ENCODE results near the gene FOXP1.

The FOXP1 gene

DNA sequence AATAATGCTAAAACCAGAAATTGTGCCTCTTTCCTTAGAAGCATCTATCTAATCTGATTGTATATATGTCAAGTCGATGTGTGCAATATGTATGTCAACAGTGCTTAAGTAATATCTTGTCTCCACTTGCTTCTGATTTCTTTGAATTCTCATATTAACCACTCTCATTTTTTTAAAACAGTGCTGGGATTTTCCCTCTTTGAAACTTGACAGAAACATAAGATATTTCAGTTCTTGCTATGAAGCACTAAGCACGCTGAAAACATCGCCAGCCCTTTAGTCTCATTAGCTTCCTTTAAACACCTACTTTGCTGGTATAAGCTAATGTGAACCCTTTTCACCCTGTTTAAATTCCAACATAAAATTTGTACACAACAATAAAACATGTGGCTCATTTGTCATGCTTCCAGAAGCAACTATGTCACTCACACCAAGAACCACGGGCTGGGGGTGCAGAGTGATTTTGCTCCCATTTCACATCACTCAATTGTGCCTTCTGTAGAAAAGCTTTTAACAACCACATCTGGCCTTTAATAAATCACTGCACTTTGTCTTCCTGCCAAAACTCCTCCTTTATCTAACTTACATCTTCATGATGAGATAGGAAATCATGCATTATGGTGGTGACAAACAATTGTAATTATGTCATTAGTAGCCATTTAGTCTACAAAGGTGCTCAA, 185.2 kb downstream of the FOXP1 start:
- no peaks in the 10 kb centered on the region for H3K79me1 ChIP-seq (ENCODE audit: low read length)
- H2AK5ac ChIP-seq (ENCODE audit: low read length): no peak overlapping the region
- WGBS (ENCODE audit: extremely low coverage, insufficient coverage, insufficient read length): no CpG with 5 or more reads among the region's 4 CpGs
- no peak overlapping the region for H2BK120ac ChIP-seq (ENCODE audit: insufficient read depth, low read length, poor library complexity)
- H3K79me2 ChIP-seq (ENCODE audit: control insufficient read depth, insufficient read depth, low read length, poor library complexity): peaks cover 2% of the 10 kb centered on the region
- H3K36me3 ChIP-seq (ENCODE audit: control insufficient read depth in 1 of 2, insufficient read depth in 2 of 2, low read length in 2 of 2): no peaks in the 10 kb centered on the region
- no peak overlapping the region for H2AFZ ChIP-seq (ENCODE audit: insufficient read depth, low read length, poor library complexity)
- no peak overlapping the region for H4K8ac ChIP-seq (ENCODE audit: low read depth, low read length)
- DNase-seq: no peak
- no peak overlapping the region for H3K4me3 ChIP-seq (ENCODE audit: low read depth, low read length)
- H3K18ac ChIP-seq (ENCODE audit: low read length): no peak overlapping the region
- no peak overlapping the region for H2BK12ac ChIP-seq (ENCODE audit: low read length)
- no peaks in the 10 kb centered on the region for H3K4me1 ChIP-seq (ENCODE audit: control insufficient read depth in 1 of 2, insufficient read depth in 2 of 2, low read length in 2 of 2)
- no peaks in the 10 kb centered on the region for H3K27me3 ChIP-seq (ENCODE audit: insufficient read depth, low read length)
- H3K4ac ChIP-seq (ENCODE audit: low read depth, low read length): no peak overlapping the region
- no peak overlapping the region for H3K27ac ChIP-seq (ENCODE audit: low read depth, low read length)
- H3K23ac ChIP-seq (ENCODE audit: low read length): no peak overlapping the region
- no peaks in the 10 kb centered on the region for H3K9me3 ChIP-seq (ENCODE audit: insufficient read depth, low read depth, low read length)
- H3K4me2 ChIP-seq (ENCODE audit: low read length): no peak overlapping the region
- no peak overlapping the region for H3K9ac ChIP-seq (ENCODE audit: low read length)
- no peak overlapping the region for H4K12ac ChIP-seq (ENCODE audit: low read depth, low read length)
- no peak overlapping the region for H2BK5ac ChIP-seq (ENCODE audit: low read depth, low read length, poor library complexity)
- no peak overlapping the region for H3K14ac ChIP-seq (ENCODE audit: low read length)
- no peak overlapping the region for H4K91ac ChIP-seq (ENCODE audit: low read depth, low read length)

DNA sequence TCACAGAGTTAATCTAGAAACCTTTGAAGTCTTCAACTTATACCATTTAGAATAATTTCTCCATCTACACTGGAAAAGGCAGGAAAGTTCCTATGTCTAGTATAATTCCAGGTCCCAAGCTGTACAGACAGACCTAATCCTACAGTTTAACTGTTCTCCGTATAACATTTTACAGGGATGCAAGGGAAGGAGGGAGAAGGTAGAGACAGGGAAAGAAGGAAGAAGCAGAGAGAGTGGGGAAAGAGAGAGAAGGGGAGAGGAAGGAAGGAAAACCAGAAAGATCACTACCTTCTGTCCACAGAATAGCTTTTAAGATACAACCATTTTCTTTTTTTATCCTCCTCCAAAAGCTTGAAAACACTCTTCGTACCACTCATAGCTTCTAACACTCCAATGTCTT, 185.8 kb downstream of the FOXP1 start:
- no peak overlapping the region for H2BK120ac ChIP-seq (ENCODE audit: insufficient read depth, low read length, poor library complexity)
- no peaks in the 10 kb centered on the region for H3K9me3 ChIP-seq (ENCODE audit: insufficient read depth, low read depth, low read length)
- H3K4me1 ChIP-seq (ENCODE audit: control insufficient read depth in 1 of 2, insufficient read depth in 2 of 2, low read length in 2 of 2): no peaks in the 10 kb centered on the region
- no peak overlapping the region for H3K27ac ChIP-seq (ENCODE audit: low read depth, low read length)
- H4K8ac ChIP-seq (ENCODE audit: low read depth, low read length): no peak overlapping the region
- H3K27me3 ChIP-seq (ENCODE audit: insufficient read depth, low read length): no peaks in the 10 kb centered on the region
- H3K36me3 ChIP-seq (ENCODE audit: control insufficient read depth in 1 of 2, insufficient read depth in 2 of 2, low read length in 2 of 2): no peaks in the 10 kb centered on the region
- no peak overlapping the region for H3K4me2 ChIP-seq (ENCODE audit: low read length)
- H4K91ac ChIP-seq (ENCODE audit: low read depth, low read length): no peak overlapping the region
- H3K4ac ChIP-seq (ENCODE audit: low read depth, low read length): no peak overlapping the region
- H3K4me3 ChIP-seq (ENCODE audit: low read depth, low read length): no peak overlapping the region
- no peak overlapping the region for H2BK12ac ChIP-seq (ENCODE audit: low read length)
- H3K79me2 ChIP-seq (ENCODE audit: control insufficient read depth, insufficient read depth, low read length, poor library complexity): peaks cover 2% of the 10 kb centered on the region
- WGBS (ENCODE audit: extremely low coverage, insufficient coverage, insufficient read length): no CpG with 5 or more reads among the region's 2 CpGs
- H2AFZ ChIP-seq (ENCODE audit: insufficient read depth, low read length, poor library complexity): no peak overlapping the region
- H3K9ac ChIP-seq (ENCODE audit: low read length): no peak overlapping the region
- H3K79me1 ChIP-seq (ENCODE audit: low read length): no peaks in the 10 kb centered on the region
- DNase-seq: no peak
- no peak overlapping the region for H3K23ac ChIP-seq (ENCODE audit: low read length)
- no peak overlapping the region for H4K12ac ChIP-seq (ENCODE audit: low read depth, low read length)
- no peak overlapping the region for H3K18ac ChIP-seq (ENCODE audit: low read length)
- no peak overlapping the region for H2BK5ac ChIP-seq (ENCODE audit: low read depth, low read length, poor library complexity)
- H3K14ac ChIP-seq (ENCODE audit: low read length): no peak overlapping the region
- H2AK5ac ChIP-seq (ENCODE audit: low read length): no peak overlapping the region

GRCh38 chr3:71397046-71397445, 186.5 kb downstream of the FOXP1 start:
- Histone ChIP-seq H3K14ac (ENCODE audit: low read length) (no peak overlapping the region), H2BK120ac (ENCODE audit: insufficient read depth, low read length, poor library complexity) (no peak overlapping the region), H4K12ac (ENCODE audit: low read depth, low read length) (no peak overlapping the region), H3K9me3 (ENCODE audit: insufficient read depth, low read depth, low read length) (no peaks in the 10 kb centered on the region), H3K23ac (ENCODE audit: low read length) (no peak overlapping the region), H3K27me3 (ENCODE audit: insufficient read depth, low read length) (no peaks in the 10 kb centered on the region), H2AFZ (ENCODE audit: insufficient read depth, low read length, poor library complexity) (no peak overlapping the region), H3K4me2 (ENCODE audit: low read length) (no peak overlapping the region), H3K4me3 (ENCODE audit: low read depth, low read length) (no peak overlapping the region), H3K79me1 (ENCODE audit: low read length) (no peaks in the 10 kb centered on the region), H4K91ac (ENCODE audit: low read depth, low read length) (no peak overlapping the region), H3K4me1 (ENCODE audit: control insufficient read depth in 1 of 2, insufficient read depth in 2 of 2, low read length in 2 of 2) (no peaks in the 10 kb centered on the region), H3K79me2 (ENCODE audit: control insufficient read depth, insufficient read depth, low read length, poor library complexity) (peaks cover 2% of the 10 kb centered on the region), H3K18ac (ENCODE audit: low read length) (no peak overlapping the region), H3K27ac (ENCODE audit: low read depth, low read length) (no peak overlapping the region), H4K8ac (ENCODE audit: low read depth, low read length) (no peak overlapping the region), H2AK5ac (ENCODE audit: low read length) (no peak overlapping the region), H3K4ac (ENCODE audit: low read depth, low read length) (no peak overlapping the region), H3K36me3 (ENCODE audit: control insufficient read depth in 1 of 2, insufficient read depth in 2 of 2, low read length in 2 of 2) (no peaks in the 10 kb centered on the region), H2BK5ac (ENCODE audit: low read depth, low read length, poor library complexity) (no peak overlapping the region), H2BK12ac (ENCODE audit: low read length) (no peak overlapping the region), H3K9ac (ENCODE audit: low read length) (no peak overlapping the region)
- peak; percentile 20 to 81 for DNase-seq
- WGBS (ENCODE audit: extremely low coverage, insufficient coverage, insufficient read length): no CpG with 5 or more reads among the region's 5 CpGs

DNA sequence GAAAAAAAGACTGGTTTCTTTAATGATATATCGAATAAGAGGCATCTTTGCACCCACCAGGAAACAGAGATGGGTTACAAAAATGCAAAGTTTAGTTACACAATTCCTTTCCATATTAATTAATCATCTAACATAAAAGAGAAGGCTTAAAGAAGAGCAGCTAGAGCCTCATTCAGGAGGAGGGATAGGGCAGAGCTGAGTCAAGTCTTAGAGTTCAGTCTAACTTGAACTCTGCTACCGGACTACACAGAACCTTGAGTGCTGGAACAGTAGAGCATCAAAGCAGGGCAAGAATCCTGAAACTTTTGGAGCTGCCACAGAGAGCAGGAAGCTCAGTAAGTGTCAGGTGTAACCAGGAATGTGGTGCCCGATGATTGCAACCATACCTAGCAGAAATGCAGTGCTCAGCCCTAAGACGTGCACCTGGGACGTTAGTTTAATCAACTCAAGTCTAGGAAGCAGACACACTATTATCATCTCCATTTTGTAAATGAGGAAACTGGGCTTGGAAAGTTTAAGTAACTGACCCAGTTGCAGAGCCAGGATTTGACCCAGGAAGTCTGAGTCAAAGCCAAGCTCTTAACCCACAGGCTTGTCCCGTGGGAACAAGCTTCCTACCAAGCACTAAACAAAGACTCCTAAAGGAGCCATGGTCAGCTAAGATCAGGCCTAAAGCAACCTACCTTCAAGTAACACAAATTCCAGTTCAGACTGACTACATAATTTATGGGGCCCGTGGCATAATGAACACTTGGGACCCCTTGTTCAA, 187.4 kb downstream of the FOXP1 start:
- Histone ChIP-seq H2BK5ac (ENCODE audit: low read depth, low read length, poor library complexity) (no peak overlapping the region), H3K9me3 (ENCODE audit: insufficient read depth, low read depth, low read length) (no peaks in the 10 kb centered on the region), H3K4me3 (ENCODE audit: low read depth, low read length) (no peak overlapping the region), H3K14ac (ENCODE audit: low read length) (no peak overlapping the region), H3K27ac (ENCODE audit: low read depth, low read length) (no peak overlapping the region), H3K23ac (ENCODE audit: low read length) (no peak overlapping the region), H3K18ac (ENCODE audit: low read length) (no peak overlapping the region), H4K12ac (ENCODE audit: low read depth, low read length) (no peak overlapping the region), H3K27me3 (ENCODE audit: insufficient read depth, low read length) (no peaks in the 10 kb centered on the region), H3K4me1 (ENCODE audit: control insufficient read depth in 1 of 2, insufficient read depth in 2 of 2, low read length in 2 of 2) (no peaks in the 10 kb centered on the region), H3K36me3 (ENCODE audit: control insufficient read depth in 1 of 2, insufficient read depth in 2 of 2, low read length in 2 of 2) (no peaks in the 10 kb centered on the region), H2AFZ (ENCODE audit: insufficient read depth, low read length, poor library complexity) (no peak overlapping the region), H3K4ac (ENCODE audit: low read depth, low read length) (no peak overlapping the region), H4K8ac (ENCODE audit: low read depth, low read length) (peak overlapping the region; percentile 28), H3K79me1 (ENCODE audit: low read length) (no peaks in the 10 kb centered on the region), H4K91ac (ENCODE audit: low read depth, low read length) (no peak overlapping the region), H3K79me2 (ENCODE audit: control insufficient read depth, insufficient read depth, low read length, poor library complexity) (peaks cover 2% of the 10 kb centered on the region), H2BK12ac (ENCODE audit: low read length) (no peak overlapping the region), H3K9ac (ENCODE audit: low read length) (no peak overlapping the region), H2AK5ac (ENCODE audit: low read length) (no peak overlapping the region), H3K4me2 (ENCODE audit: low read length) (no peak overlapping the region), H2BK120ac (ENCODE audit: insufficient read depth, low read length, poor library complexity) (no peak overlapping the region)
- peak in 1 of 2 donors; percentile 17 for DNase-seq
- WGBS (ENCODE audit: extremely low coverage, insufficient coverage, insufficient read length): no CpG with 5 or more reads among the region's 7 CpGs

Measured in trophoblast cell (in vitro differentiated cells and primary cell).